SK-N-SH treated with all-trans-retinoic acid at 6 μM for 48 hours (cell line): ENCODE measurements around the gene NEGR1.

Source experiments
- ATAC-seq: fragments of 200-7000 bp; cut with Tn5 transposase; 3 replicates; pipeline ENCODE4 v1.9.1; 2020; ENCODE audit warnings: mild to moderate bottlenecking, moderate library complexity
- ARNTL ChIP-seq: fragments of 450-650 bp; formaldehyde crosslinking; IDR thresholded peaks from 2 replicates; pipeline ENCODE4 v1.5.0; 2020; ENCODE audit warnings: low read depth, mild to moderate bottlenecking, moderate library complexity, borderline replicate concordance
- BACH2 ChIP-seq: fragments of 250-450 bp; sonication (Bioruptor Pico); IDR thresholded peaks from 2 replicates; pipeline ENCODE4 v1.9.0; 2021; ENCODE audit warnings: mild to moderate bottlenecking, borderline replicate concordance
- CREB5 ChIP-seq: fragments of 250-450 bp; sonication (Bioruptor Pico); IDR thresholded peaks from 2 replicates; pipeline ENCODE4 v1.5.1; 2020; ENCODE audit warnings: low read depth, mild to moderate bottlenecking, moderate library complexity
- CSDC2 ChIP-seq: fragments of 250-450 bp; sonication (Bioruptor Pico); IDR thresholded peaks from 2 replicates; pipeline ENCODE4 v1.5.0; 2020; ENCODE audit warnings: mild to moderate bottlenecking, moderate library complexity
- CSRNP3 ChIP-seq: fragments of 250-450 bp; sonication (Bioruptor Pico); IDR thresholded peaks from 2 replicates; pipeline ENCODE4 v1.5.1; 2021; ENCODE audit warnings: mild to moderate bottlenecking, moderate library complexity
- ESRRG ChIP-seq: fragments of 250-450 bp; sonication (Bioruptor Pico); IDR thresholded peaks from 2 replicates; pipeline ENCODE4 v1.6.1; 2021; ENCODE audit warnings: mild to moderate bottlenecking
- ISL1 ChIP-seq: fragments of 250-450 bp; sonication (Bioruptor Pico); IDR thresholded peaks from 2 replicates; pipeline ENCODE4 v2.1.2; 2022; ENCODE audit warnings: mild to moderate bottlenecking, moderate library complexity
- OSR1 ChIP-seq: fragments of 250-450 bp; sonication (Bioruptor Pico); IDR thresholded peaks from 2 replicates; pipeline ENCODE4 v1.8.0; 2022; ENCODE audit warnings: moderate library complexity, mild to moderate bottlenecking, inconsistent platforms
- PATZ1 ChIP-seq: fragments of 250-450 bp; sonication (Bioruptor Pico); IDR thresholded peaks from 2 replicates; pipeline ENCODE4 v1.8.0; 2020; ENCODE audit warnings: mild to moderate bottlenecking, moderate library complexity, borderline replicate concordance
- POU6F1 ChIP-seq: fragments of 250-450 bp; sonication (Bioruptor Pico); IDR thresholded peaks from 2 replicates; pipeline ENCODE4 v1.8.0; 2021; ENCODE audit warnings: low read depth, mild to moderate bottlenecking, moderate library complexity, borderline replicate concordance
- PPARA ChIP-seq: fragments of 250-450 bp; sonication (Bioruptor Pico); IDR thresholded peaks from 2 replicates; pipeline ENCODE4 v1.5.0; 2020; ENCODE audit warnings: mild to moderate bottlenecking, borderline replicate concordance
- SNAI2 ChIP-seq: fragments of 250-450 bp; sonication (Bioruptor Pico); IDR thresholded peaks from 2 replicates; pipeline ENCODE4 v1.5.0; 2020; ENCODE audit warnings: mild to moderate bottlenecking, moderate library complexity
- TCF4 ChIP-seq: fragments of 250-450 bp; sonication (Bioruptor Pico); IDR thresholded peaks from 2 replicates; pipeline ENCODE4 v1.8.0; 2021; ENCODE audit warnings: mild to moderate bottlenecking, moderate library complexity, borderline replicate concordance
- TOX ChIP-seq: fragments of 250-450 bp; sonication (Bioruptor Pico); IDR thresholded peaks from 2 replicates; pipeline ENCODE4 v1.8.0; 2021; ENCODE audit warnings: mild to moderate bottlenecking, moderate library complexity, borderline replicate concordance
- TSHZ2 ChIP-seq: fragments of 250-450 bp; sonication (Bioruptor Pico); IDR thresholded peaks from 2 replicates; pipeline ENCODE4 v1.5.0; 2020; ENCODE audit warnings: mild to moderate bottlenecking, moderate library complexity
- ZC3H10 ChIP-seq: fragments of 250-450 bp; sonication (Bioruptor Pico); IDR thresholded peaks from 2 replicates; pipeline ENCODE4 v1.5.1; 2021; ENCODE audit warnings: mild to moderate bottlenecking, moderate library complexity
- ZFP3 ChIP-seq: fragments of 250-450 bp; sonication (Bioruptor Pico); IDR thresholded peaks from 2 replicates; pipeline ENCODE4 v1.5.0; 2020; ENCODE audit warnings: mild to moderate bottlenecking, moderate library complexity
- ZFP30 ChIP-seq: fragments of 450-650 bp; formaldehyde crosslinking; IDR thresholded peaks from 2 replicates; pipeline ENCODE4 v1.5.0; 2022; ENCODE audit warnings: mild to moderate bottlenecking, moderate library complexity
- ZNF565 ChIP-seq: fragments of 450-650 bp; formaldehyde crosslinking; conservative IDR thresholded peaks from 2 replicates; pipeline ENCODE4 v1.5.0; 2020; ENCODE audit warnings: low read depth, mild to moderate bottlenecking, moderate library complexity
- ZNF8 ChIP-seq: fragments of 450-650 bp; formaldehyde crosslinking; IDR thresholded peaks from 2 replicates; pipeline ENCODE4 v1.5.0; 2020; ENCODE audit warnings: mild to moderate bottlenecking, moderate library complexity

The NEGR1 gene

GRCh38 chr1:71371581-71371980 lies 910.8 kb downstream of the NEGR1 start:
- no peak for ATAC-seq
- TF ChIP-seq ZFP30 (CRISPR knock-in tag), result no peak
- TF ChIP-seq SNAI2 (CRISPR knock-in tag), result no peak

GRCh38 chr1:71364236-71364635 lies 918.1 kb downstream of the NEGR1 start:
- no peak for TF ChIP-seq ISL1 (CRISPR knock-in tag)
- no peak for TF ChIP-seq BACH2 (CRISPR knock-in tag)
- TF ChIP-seq CREB5 (CRISPR knock-in tag), result no peak
- no peak for TF ChIP-seq TSHZ2 (CRISPR knock-in tag)
- TF ChIP-seq TCF4, result no peak
- TF ChIP-seq CSRNP3 (CRISPR knock-in tag), result no peak
- no peak for TF ChIP-seq TOX
- no peak for TF ChIP-seq PPARA
- TF ChIP-seq ESRRG (CRISPR knock-in tag), result no peak
- no peak for TF ChIP-seq OSR1 (CRISPR knock-in tag)
- TF ChIP-seq, all 23 proteins: peak for 0
- no peak for ATAC-seq

- TF ChIP-seq OSR1 (CRISPR knock-in tag) (no peak), CSDC2 (CRISPR knock-in tag) (no peak), CSRNP3 (CRISPR knock-in tag) (no peak), PATZ1 (CRISPR knock-in tag) (no peak), ESRRG (CRISPR knock-in tag) (no peak), ARNTL (CRISPR knock-in tag) (no peak), ZFP30 (CRISPR knock-in tag) (no peak), ZC3H10 (CRISPR knock-in tag) (no peak), ZNF8 (CRISPR knock-in tag) (no peak), POU6F1 (no peak), ZFP3 (CRISPR knock-in tag) (no peak), ZNF565 (CRISPR knock-in tag) (no peak), BACH2 (CRISPR knock-in tag) (no peak), PPARA (no peak), ISL1 (CRISPR knock-in tag) (no peak), TCF4 (no peak), TOX (no peak)
- no peak for ATAC-seq
Observed at GRCh38 chr1:71362691-71363090, 919.6 kb downstream of the NEGR1 start.
